IMR-90 (cell line): ENCODE results near the gene ZSCAN10. TPM values are rescaled to one million over a fixed set of nuclear protein-coding genes. Genes with fewer than 3 reads are reported as not detected.
"Not testable (repeated sequence)": the region's sequence is repeated elsewhere in the genome, so short reads cannot be mapped to it uniquely, and the experiment has no call there.

Source experiments
- ATAC-seq: fragments of 200-7000 bp; cut with Tn5 transposase; 2 replicates; pipeline ENCODE4 v1.9.1; 2020; ENCODE audit warnings: low read depth, mild to moderate bottlenecking, moderate library complexity
- BruUV-seq: library from RNA; stranded (reverse); fragments of 400-500 nt; replicated peaks from 2 replicates; lab custom pipeline; 2021; lab: Mats Ljungman, UMichigan
- CTCF ChIA-PET: fragments of 300-600 bp; formaldehyde crosslinking; extraction: SDS; loops from one replicate; lab custom pipeline; 2021; ENCODE audit warnings: antibody characterized with exemption; lab: Yijun Ruan, JAX
- POLR2A ChIA-PET: fragments of 300-600 bp; sonication (Branson Sonifier 250); formaldehyde crosslinking; loops from one replicate; lab custom pipeline; 2022; ENCODE audit warnings: antibody characterized with exemption; ENCODE audit not compliant: unreplicated experiment; lab: Charles Lee
- DNase-seq: peaks from one replicate; pipeline ENCODE4 v3.0.0; 2013
- H2AFZ ChIP-seq: replicated peaks from 2 replicates; pipeline ENCODE3; 2013; ENCODE audit warnings: low read length, mild to moderate bottlenecking; ENCODE audit not compliant: poor library complexity
- H2AK5ac ChIP-seq: 2 replicates; pipeline ENCODE4 v1.6.1; 2013; ENCODE audit warnings: low read depth, low read length, inconsistent platforms
- H2AK9ac ChIP-seq: replicated peaks from 2 replicates; pipeline ENCODE3; 2013; ENCODE audit warnings: mild to moderate bottlenecking, low read depth, low read length, moderate library complexity; ENCODE audit not compliant: poor library complexity
- H2BK120ac ChIP-seq: 2 replicates; pipeline ENCODE4 v1.6.1; 2013; ENCODE audit warnings: low read depth, low read length, inconsistent platforms
- H2BK15ac ChIP-seq: 3 replicates; pipeline ENCODE4 v1.6.1; 2013; ENCODE audit warnings: low read depth, low read length, inconsistent platforms
- H2BK20ac ChIP-seq: 2 replicates; pipeline ENCODE4 v1.6.1; 2013; ENCODE audit warnings: low read depth, mild to moderate bottlenecking, inconsistent platforms, low read length, moderate library complexity
- H2BK5ac ChIP-seq: 2 replicates; pipeline ENCODE4 v1.6.1; 2013; ENCODE audit warnings: mild to moderate bottlenecking, low read depth, low read length, inconsistent platforms; ENCODE audit not compliant: poor library complexity, severe bottlenecking
- H3K14ac ChIP-seq: replicated peaks from 2 replicates; pipeline ENCODE4 v1.6.1; 2013; ENCODE audit warnings: low read depth, low read length, inconsistent platforms
- H3K18ac ChIP-seq: 2 replicates; pipeline ENCODE4 v1.6.1; 2013; ENCODE audit warnings: low read depth, low read length, control low read depth
- H3K23ac ChIP-seq: 2 replicates; pipeline ENCODE4 v1.6.1; 2013; ENCODE audit warnings: low read depth, low read length, inconsistent platforms
- H3K27ac ChIP-seq: 2 replicates; pipeline ENCODE4 v1.5.1; 2013; ENCODE audit warnings: mild to moderate bottlenecking, control low read depth, low read length; ENCODE audit not compliant: insufficient read depth
- H3K27me3 ChIP-seq: 2 replicates; pipeline ENCODE4 v1.6.1; 2013; ENCODE audit warnings: low read length; ENCODE audit not compliant: control insufficient read depth, insufficient read depth
- H3K36me3 ChIP-seq: 2 replicates; pipeline ENCODE4 v1.6.1; 2013; ENCODE audit warnings: low read length, mixed read lengths; ENCODE audit not compliant: control insufficient read depth, insufficient read depth
- H3K4ac ChIP-seq: 2 replicates; pipeline ENCODE4 v1.6.1; 2013; ENCODE audit warnings: low read depth, low read length, inconsistent platforms
- H3K4me1 ChIP-seq: 2 replicates; pipeline ENCODE4 v1.6.1; 2013; ENCODE audit warnings: low read length, mixed read lengths; ENCODE audit not compliant: control insufficient read depth, insufficient read depth
- H3K4me2 ChIP-seq: 2 replicates; pipeline ENCODE4 v1.6.1; 2013; ENCODE audit warnings: low read depth, mild to moderate bottlenecking, control low read depth, low read length, moderate library complexity
- H3K4me3 ChIP-seq: 2 replicates; pipeline ENCODE4 v1.5.1; 2013; ENCODE audit warnings: low read depth, mild to moderate bottlenecking, control low read depth, low read length, moderate library complexity; ENCODE audit not compliant: insufficient read depth
- H3K56ac ChIP-seq: 2 replicates; pipeline ENCODE4 v1.6.1; 2013; ENCODE audit warnings: low read length, inconsistent platforms; ENCODE audit not compliant: insufficient read depth; ENCODE audit errors: extremely low read depth
- H3K79me1 ChIP-seq, 2 experiments: 2 replicates each; pipeline ENCODE4 v1.6.1; 2013; ENCODE audit warnings: low read length in 2 of 2, inconsistent platforms in 1 of 2, low read depth in 1 of 2
- H3K9ac ChIP-seq: 2 replicates; pipeline ENCODE4 v1.6.1; 2013; ENCODE audit warnings: low read depth, low read length, control low read depth
- H3K9me1 ChIP-seq: 2 replicates; pipeline ENCODE4 v1.6.1; 2013; ENCODE audit warnings: low read length, inconsistent platforms; ENCODE audit not compliant: insufficient read depth
- H3K9me3 ChIP-seq: 2 replicates; pipeline ENCODE4 v1.6.1; 2013; ENCODE audit warnings: low read length; ENCODE audit not compliant: control insufficient read depth, insufficient read depth
- H4K20me1 ChIP-seq: 2 replicates; pipeline ENCODE4 v1.6.1; 2013; ENCODE audit warnings: low read length, inconsistent platforms; ENCODE audit not compliant: insufficient read depth
- H4K5ac ChIP-seq: 2 replicates; pipeline ENCODE4 v1.6.1; 2013; ENCODE audit warnings: mild to moderate bottlenecking, low read depth, low read length, control low read depth
- H4K8ac ChIP-seq, 2 experiments: 2 replicates each; pipeline ENCODE4 v1.6.1; 2013; ENCODE audit warnings: low read depth in 2 of 2, low read length in 2 of 2, control low read depth in 1 of 2, inconsistent platforms in 1 of 2
- H4K91ac ChIP-seq: 2 replicates; pipeline ENCODE4 v1.6.1; 2013; ENCODE audit warnings: low read depth, low read length, inconsistent platforms; ENCODE audit not compliant: insufficient read depth
- WGBS, 2 experiments: methylation state at CpG; one replicate each; pipeline versions ENCODE4 v1.1.5 to v1.1.7; 2013; ENCODE audit warnings: missing lambda C conversion rate in 2 of 2; ENCODE audit not compliant: insufficient read length in 1 of 2; ENCODE audit errors: extremely low coverage in 2 of 2; 5-methylcytosine and 5-hydroxymethylcytosine counted together
- dilution Hi-C: fragments of 300-500 bp; cut with HindIII; formaldehyde crosslinking; loops from one replicate; pipeline ENCODE4 v1.14.3; 2018; ENCODE audit warnings: low sequenced_read_pairs; ENCODE audit not compliant: unreplicated experiment
- in situ Hi-C: fragments of 300-500 bp; cut with MboI; formaldehyde crosslinking; loops from 3 replicates; pipeline ENCODE4 v1.14.3; 2019; ENCODE audit warnings: low sequenced_read_pairs, inconsistent platforms, mixed read lengths
- intact Hi-C: fragments of 100-400 bp; cut with micrococcal nuclease; formaldehyde crosslinking; loops from 2 replicates; pipeline ENCODE4 v1.10.0; 2022
- polyA plus RNA-seq, 3 experiments: library from polyadenylated mRNA; depleted of rRNA; stranded (reverse); fragments of >200 nt; gene quantifications; 2 replicates each; pipeline ENCODE4 v1.2.3, GENCODE V29; 2012; ENCODE audit warnings: low replicate concordance in 1 of 3
- total RNA-seq: library from RNA; depleted of rRNA; stranded (reverse); fragments of >200 nt; gene quantifications from 2 replicates; pipeline ENCODE4 v1.2.3, GENCODE V29; 2012

Gene ZSCAN10
- total and polyA plus RNA-seq, 2 of the 4 experiments (the other 2 are of a cell fraction): not detected

- H3K36me3 ChIP-seq, H3K4me3 ChIP-seq, H2AK9ac ChIP-seq, H3K9me1 ChIP-seq, H3K9me3 ChIP-seq, dilution Hi-C loops, H3K4ac ChIP-seq, H2BK15ac ChIP-seq, H3K4me1 ChIP-seq, in situ Hi-C loops, H3K27ac ChIP-seq, H2AFZ ChIP-seq, H3K56ac ChIP-seq, H2BK5ac ChIP-seq, H4K5ac ChIP-seq, BruUV-seq, CTCF ChIA-PET, ATAC-seq, H3K4me2 ChIP-seq, H3K14ac ChIP-seq, DNase-seq, H4K8ac ChIP-seq, intact Hi-C loops, H2BK20ac ChIP-seq, H3K79me1 ChIP-seq, H3K23ac ChIP-seq, H4K91ac ChIP-seq, H2BK120ac ChIP-seq, H3K9ac ChIP-seq, H2AK5ac ChIP-seq, H4K20me1 ChIP-seq, H3K18ac ChIP-seq: not testable (repeated sequence)
- POLR2A ChIA-PET: interaction anchor here (0.6 kb wide), 1 partner anchor 87 kb away, joined by 3 read pairs; no protein-coding TSS in a partner anchor
- H3K27me3 ChIP-seq: peaks cover 56% of the 10 kb centered on the region
- WGBS, 2 experiments: 83% methylated on average over 1 of the region's 6 CpGs; no CpG with 5 or more reads in 1 of the 2 experiments
Measured at GRCh38 chr16:3075946-3076345, 23.1 kb downstream of the ZSCAN10 start.
